ENCODE measurements around the gene CARNS1.

- TF ChIP-seq CTCF (IDR thresholded peaks at IDR 0.05 in 8 of 11, conservative IDR thresholded peaks at IDR 0.05 in 3 of 11) (no peak), POLR2AphosphoS5 (IDR thresholded peaks at IDR 0.05) (no peak), POLR2A (IDR thresholded peaks at IDR 0.05) (no peak)
These were observed 7.8 kb upstream of the CARNS1 start for GRCh38 chr11:67407688-67408163.

All from spleen (tissue), 7 donors.